H7 (cell line): Measurements from ENCODE around the gene NBL1. TPM values are rescaled to one million over a fixed set of nuclear protein-coding genes. Genes with fewer than 3 reads are reported as not detected.
A peak's percentile ranks its signal among the peaks of the same experiment; 100 is the strongest.

Experiments used
- DNase-seq: peaks from one replicate; pipeline ENCODE4 v3.0.0; 2012
- H3K27me3 ChIP-seq: 2 replicates; pipeline ENCODE4 v1.6.0; 2011; ENCODE audit warnings: mild to moderate bottlenecking, low read length; ENCODE audit not compliant: control insufficient read depth, insufficient read depth
- H3K36me3 ChIP-seq: replicated peaks from 2 replicates; pipeline ENCODE4 v1.5.1; 2011; ENCODE audit warnings: low read length; ENCODE audit not compliant: control insufficient read depth, insufficient read depth
- H3K4me3 ChIP-seq: 2 replicates; pipeline ENCODE4 v1.5.1; 2011; ENCODE audit warnings: low read depth, mild to moderate bottlenecking, control low read depth, low read length, moderate library complexity; ENCODE audit not compliant: insufficient read depth
- total RNA-seq: library from RNA; depleted of rRNA; stranded (reverse); fragments of >200 nt; shearing (Covaris generic); gene quantifications from 2 replicates; pipeline ENCODE4 v1.2.3, GENCODE V29; 2014

The NBL1 gene
- total RNA-seq, 1 experiment from 2014 or later: 47.4 TPM

GRCh38 chr1:19664453-19665185 is 20.5 kb downstream of the NBL1 start, which contains the start of gene HTR6:
Gene HTR6 (plus strand): TSS chr1:19664875. CDS start chr1:19665754, 879 bp downstream.
- H3K4me3 ChIP-seq: peak within 1 kb of the TSS; percentile 50
- H3K36me3 ChIP-seq: no peaks in the 10 kb centered on the region
- peaks cover 44% of the 10 kb centered on the region for H3K27me3 ChIP-seq
- DNase-seq: peak; percentile 89

GRCh38 chr1:19665186-19665495 is 21.0 kb downstream of the NBL1 start:
- H3K36me3 ChIP-seq: no peaks in the 10 kb centered on the region
- peaks cover 44% of the 10 kb centered on the region for H3K27me3 ChIP-seq
- peak overlapping the region; percentile 50 for H3K4me3 ChIP-seq
- no peak for DNase-seq

DNA sequence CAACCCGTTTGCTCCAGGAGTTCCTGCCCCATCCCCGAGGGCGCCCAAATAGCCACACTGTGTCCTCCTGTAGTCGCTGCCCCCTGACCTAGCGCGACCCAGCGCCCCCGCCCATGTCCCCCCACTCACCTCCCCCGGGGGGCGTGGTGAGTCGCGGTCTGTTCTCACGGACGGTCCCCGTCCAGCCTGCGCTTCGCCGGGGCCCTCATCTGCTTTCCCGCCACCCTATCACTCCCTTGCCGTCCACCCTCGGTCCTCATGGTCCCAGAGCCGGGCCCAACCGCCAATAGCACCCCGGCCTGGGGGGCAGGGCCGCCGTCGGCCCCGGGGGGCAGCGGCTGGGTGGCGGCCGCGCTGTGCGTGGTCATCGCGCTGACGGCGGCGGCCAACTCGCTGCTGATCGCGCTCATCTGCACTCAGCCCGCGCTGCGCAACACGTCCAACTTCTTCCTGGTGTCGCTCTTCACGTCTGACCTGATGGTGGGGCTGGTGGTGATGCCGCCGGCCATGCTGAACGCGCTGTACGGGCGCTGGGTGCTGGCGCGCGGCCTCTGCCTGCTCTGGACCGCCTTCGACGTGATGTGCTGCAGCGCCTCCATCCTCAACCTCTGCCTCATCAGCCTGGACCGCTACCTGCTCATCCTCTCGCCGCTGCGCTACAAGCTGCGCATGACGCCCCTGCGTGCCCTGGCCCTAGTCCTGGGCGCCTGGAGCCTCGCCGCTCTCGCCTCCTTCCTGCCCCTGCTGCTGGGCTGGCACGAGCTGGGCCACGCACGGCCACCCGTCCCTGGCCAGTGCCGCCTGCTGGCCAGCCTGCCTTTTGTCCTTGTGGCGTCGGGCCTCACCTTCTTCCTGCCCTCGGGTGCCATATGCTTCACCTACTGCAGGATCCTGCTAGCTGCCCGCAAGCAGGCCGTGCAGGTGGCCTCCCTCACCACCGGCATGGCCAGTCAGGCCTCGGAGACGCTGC is 21.7 kb downstream of the NBL1 start:
- peak; percentile 85 for DNase-seq
- Histone ChIP-seq H3K27me3 (peaks cover 42% of the 10 kb centered on the region), H3K4me3 (peak overlapping the region; percentile 50), H3K36me3 (no peaks in the 10 kb centered on the region)

DNA sequence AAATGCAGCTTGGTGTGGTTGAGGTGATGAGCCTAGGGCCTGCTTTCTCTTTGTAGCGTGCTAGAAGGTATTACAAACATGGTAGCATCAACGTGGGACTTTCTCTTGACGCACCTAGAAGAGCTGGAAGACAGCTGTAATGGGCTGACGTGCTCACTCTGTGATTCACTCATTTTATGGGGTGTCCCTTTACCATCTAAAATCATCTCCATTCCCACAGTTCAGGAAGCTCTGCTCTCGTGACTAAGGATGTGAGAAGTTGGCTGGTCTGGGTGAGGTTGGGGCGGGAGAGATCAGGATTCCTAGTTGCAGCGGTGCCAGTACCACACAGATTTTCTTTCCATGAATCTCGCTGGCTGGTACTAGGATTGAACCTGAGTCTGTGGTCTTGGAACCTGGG is 24.8 kb downstream of the NBL1 start:
- no peak overlapping the region for H3K4me3 ChIP-seq
- no peak for DNase-seq
- peaks cover 35% of the 10 kb centered on the region for H3K27me3 ChIP-seq
- H3K36me3 ChIP-seq: no peaks in the 10 kb centered on the region

DNA sequence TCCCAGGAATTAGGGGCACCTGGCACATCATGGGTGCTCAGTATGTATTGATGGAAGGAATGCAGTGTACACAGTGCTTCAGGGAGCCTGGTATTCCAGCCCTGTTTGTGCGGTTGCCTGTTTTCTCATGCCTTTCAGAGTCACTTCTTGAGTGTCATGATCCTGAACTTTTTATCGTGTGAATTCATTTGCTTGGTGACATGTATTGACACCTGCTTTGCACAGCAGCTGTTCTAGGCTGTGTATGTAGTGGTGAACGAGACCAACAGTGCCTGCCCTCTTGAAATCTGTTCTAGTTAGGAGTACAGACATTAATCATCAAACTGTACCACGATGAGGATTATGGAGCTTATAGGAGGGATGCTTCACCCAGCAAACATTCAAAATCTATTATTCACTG is 26.7 kb downstream of the NBL1 start:
- no peaks in the 10 kb centered on the region for H3K36me3 ChIP-seq
- peaks cover 20% of the 10 kb centered on the region for H3K27me3 ChIP-seq
- DNase-seq: no peak
- H3K4me3 ChIP-seq: no peak overlapping the region

- H3K36me3 ChIP-seq: no peaks in the 10 kb centered on the region
- DNase-seq: no peak
- H3K4me3 ChIP-seq: no peak overlapping the region
- H3K27me3 ChIP-seq: peaks cover 10% of the 10 kb centered on the region; the same call in 1 of the 2 replicates
Measured at GRCh38 chr1:19672237-19672636, 28.1 kb downstream of the NBL1 start.

DNA sequence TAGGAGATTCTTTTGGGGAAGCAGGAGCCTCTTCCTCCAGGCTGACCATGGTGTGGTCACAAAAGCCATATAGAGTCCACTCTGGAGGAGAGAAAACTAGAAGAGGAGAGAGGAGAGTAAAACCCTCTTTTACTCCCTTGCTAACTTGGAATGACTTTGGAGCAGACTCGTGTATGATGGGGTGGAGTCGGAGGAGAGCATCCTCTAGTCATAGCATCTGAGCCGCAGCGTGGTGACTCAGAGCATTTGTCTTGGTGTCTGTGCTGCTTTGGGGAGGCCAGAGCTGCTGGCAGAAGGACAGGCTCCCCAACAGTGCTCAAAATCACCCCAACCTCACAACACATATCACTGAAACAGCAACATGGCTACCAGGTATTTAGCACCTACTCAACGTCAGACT is 31.7 kb downstream of the NBL1 start:
- Histone ChIP-seq H3K27me3 (peaks cover 8% of the 10 kb centered on the region; the same call in 1 of the 2 replicates), H3K36me3 (no peaks in the 10 kb centered on the region), H3K4me3 (no peak overlapping the region)
- no peak for DNase-seq

GRCh38 chr1:19676438-19676922 is 32.4 kb downstream of the NBL1 start:
- peaks cover 8% of the 10 kb centered on the region; the same call in 1 of the 2 replicates for H3K27me3 ChIP-seq
- no peak overlapping the region for H3K4me3 ChIP-seq
- peak; percentile 97 for DNase-seq
- H3K36me3 ChIP-seq: no peaks in the 10 kb centered on the region

- peak; percentile 58 for DNase-seq
- Histone ChIP-seq H3K27me3 (peaks cover 6% of the 10 kb centered on the region; the same call in 1 of the 2 replicates), H3K4me3 (no peak overlapping the region), H3K36me3 (no peaks in the 10 kb centered on the region)
Measured at GRCh38 chr1:19678493-19678892, 34.4 kb downstream of the NBL1 start.

- peak; percentile 41 for DNase-seq
- Histone ChIP-seq H3K4me3 (no peak overlapping the region), H3K36me3 (no peaks in the 10 kb centered on the region), H3K27me3 (peaks cover 6% of the 10 kb centered on the region; the same call in 1 of the 2 replicates)
Measured at GRCh38 chr1:19678931-19679453, 34.9 kb downstream of the NBL1 start.

GRCh38 chr1:19679691-19680090 is 35.6 kb downstream of the NBL1 start:
- Histone ChIP-seq H3K36me3 (no peaks in the 10 kb centered on the region), H3K4me3 (no peak overlapping the region), H3K27me3 (peaks cover 6% of the 10 kb centered on the region; the same call in 1 of the 2 replicates)
- DNase-seq: no peak

DNA sequence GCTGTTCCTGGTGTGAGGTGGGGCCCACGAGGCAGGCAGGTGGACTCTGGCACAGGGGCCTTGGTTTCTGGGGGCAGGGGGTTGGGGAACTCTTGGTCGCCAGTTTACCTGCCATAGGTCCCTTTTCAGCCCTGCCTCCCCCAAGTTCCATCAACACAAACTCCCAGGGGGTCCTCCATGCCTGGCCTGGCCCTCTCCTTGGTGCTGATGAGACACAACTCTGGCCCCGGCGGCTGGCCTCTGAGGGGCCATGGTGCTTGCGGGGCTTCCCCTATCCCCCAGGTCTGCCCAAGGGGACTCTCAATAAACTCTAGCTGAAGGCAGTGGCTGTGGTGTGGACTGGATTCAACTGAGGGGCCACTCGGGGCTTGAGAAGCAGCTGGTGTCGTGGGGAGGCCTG is 36.5 kb downstream of the NBL1 start:
- no peak overlapping the region for H3K4me3 ChIP-seq
- H3K27me3 ChIP-seq: peaks cover 3% of the 10 kb centered on the region; the same call in 1 of the 2 replicates
- peak; percentile 77 for DNase-seq
- H3K36me3 ChIP-seq: no peaks in the 10 kb centered on the region

DNA sequence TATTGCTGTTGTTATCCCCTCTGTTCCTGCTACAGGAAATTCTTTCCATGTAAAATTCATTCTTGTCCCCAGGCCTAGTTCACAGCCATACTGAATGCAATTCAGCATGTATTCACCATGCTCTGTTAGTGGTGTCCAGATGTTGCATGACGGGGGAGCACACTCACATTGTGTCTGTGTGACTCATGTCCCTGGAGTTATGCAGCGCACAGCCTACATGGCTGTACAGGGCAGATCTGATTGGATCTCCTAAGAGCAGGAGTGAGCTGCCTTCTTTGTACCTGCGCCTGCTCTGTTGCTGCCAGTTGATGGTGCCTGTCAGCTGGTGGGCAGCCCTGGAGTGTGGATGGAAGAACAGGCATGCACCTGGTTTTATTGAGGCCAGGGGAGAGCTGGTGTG is 38.1 kb downstream of the NBL1 start:
- no peak for DNase-seq
- Histone ChIP-seq H3K36me3 (no peaks in the 10 kb centered on the region), H3K27me3 (no peaks in the 10 kb centered on the region), H3K4me3 (no peak overlapping the region)

DNA sequence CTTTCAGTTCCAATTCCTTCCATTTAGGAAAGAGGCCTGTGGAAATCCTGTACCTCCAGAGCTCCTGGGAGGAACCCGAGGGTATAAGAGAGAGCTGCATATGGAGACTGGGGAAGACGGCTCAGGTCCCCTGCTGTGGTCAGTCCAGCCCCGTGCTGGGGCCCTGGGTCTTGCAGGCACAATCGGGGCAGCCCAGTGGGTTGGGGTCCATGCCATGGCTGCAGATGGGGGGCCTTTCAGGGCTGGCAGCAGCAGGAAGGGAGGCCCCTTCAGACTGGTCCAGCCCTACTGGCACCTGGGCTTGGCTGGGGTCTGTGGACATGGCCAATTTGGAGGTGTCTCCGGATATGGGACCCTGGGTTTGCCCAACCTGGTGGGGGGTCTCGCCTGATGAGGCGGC is 38.8 kb downstream of the NBL1 start:
- Histone ChIP-seq H3K4me3 (no peak overlapping the region), H3K36me3 (no peaks in the 10 kb centered on the region), H3K27me3 (no peaks in the 10 kb centered on the region)
- no peak for DNase-seq
